HG03139 (cell line): ENCODE data around the gene IFNGR2.
A peak's percentile ranks its signal among the peaks of the same experiment; 100 is the strongest.
"Not testable (repeated sequence)": the region's sequence is repeated elsewhere in the genome, so short reads cannot be mapped to it uniquely, and the experiment has no call there.

Experiments used
- ATAC-seq: cut with Tn5 transposase; IDR thresholded peaks from one replicate; pipeline ENCODE4 v1.9.1; 2021; ENCODE audit not compliant: unreplicated experiment

IFNGR2 gene, protein sequence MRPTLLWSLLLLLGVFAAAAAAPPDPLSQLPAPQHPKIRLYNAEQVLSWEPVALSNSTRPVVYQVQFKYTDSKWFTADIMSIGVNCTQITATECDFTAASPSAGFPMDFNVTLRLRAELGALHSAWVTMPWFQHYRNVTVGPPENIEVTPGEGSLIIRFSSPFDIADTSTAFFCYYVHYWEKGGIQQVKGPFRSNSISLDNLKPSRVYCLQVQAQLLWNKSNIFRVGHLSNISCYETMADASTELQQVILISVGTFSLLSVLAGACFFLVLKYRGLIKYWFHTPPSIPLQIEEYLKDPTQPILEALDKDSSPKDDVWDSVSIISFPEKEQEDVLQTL

DNA sequence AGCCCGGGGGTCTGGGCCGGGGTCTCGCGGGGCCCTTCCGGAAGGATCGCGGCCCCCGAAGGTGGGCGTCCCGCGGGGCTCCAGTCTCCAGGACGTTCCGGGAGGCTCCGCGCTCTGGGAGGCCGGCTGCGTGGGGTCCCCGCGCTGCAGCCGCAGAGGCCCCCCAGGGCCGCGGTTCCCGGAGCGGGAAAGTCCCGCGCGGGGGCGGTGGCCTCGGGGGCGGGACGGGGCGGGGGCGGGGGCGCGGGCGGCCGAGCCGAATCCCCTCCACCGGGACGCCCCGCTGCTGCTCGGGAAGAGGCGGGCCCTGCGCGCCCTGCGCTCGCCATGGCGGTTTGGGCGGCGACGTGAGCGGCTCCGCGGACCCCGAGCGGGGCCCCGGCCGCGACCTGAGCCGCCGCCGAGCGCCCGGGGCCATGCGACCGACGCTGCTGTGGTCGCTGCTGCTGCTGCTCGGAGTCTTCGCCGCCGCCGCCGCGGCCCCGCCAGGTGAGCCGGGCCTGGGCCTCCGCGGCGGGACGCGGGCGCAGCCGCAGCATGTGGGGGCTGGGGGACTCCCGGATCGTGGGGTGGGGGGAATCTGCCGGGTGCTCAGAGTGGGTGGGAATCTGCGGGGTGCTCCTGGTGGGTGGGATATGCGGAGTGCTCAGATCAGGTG, at the start of gene IFNGR2:
Gene IFNGR2 (plus strand): TSS at position 286 of the 658 bp plus-strand sequence. CDS start 131 bp downstream, at position 417.
- ATAC-seq: no peak

GRCh38 chr21:33355355-33355754, 47.9 kb upstream of the IFNGR2 start:
- no peak for ATAC-seq

DNA sequence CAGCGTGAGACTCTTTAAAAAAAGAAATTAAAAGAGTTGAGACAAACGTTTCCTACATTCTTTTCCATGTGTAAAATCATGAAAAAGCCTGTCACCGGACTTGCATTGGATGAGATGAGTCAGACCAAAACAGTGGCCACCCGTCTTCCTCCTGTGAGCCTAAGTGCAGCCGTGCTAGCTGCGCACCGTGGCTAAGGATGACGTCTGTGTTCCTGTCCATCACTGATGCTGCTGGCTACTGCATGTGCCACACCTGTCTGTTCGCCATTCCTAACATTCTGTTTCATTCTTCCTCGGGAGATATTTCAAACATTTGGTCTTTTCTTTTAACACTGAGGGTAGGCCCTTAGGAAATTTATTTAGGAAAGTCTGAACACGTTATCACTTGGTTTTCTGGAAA, 47.2 kb upstream of the IFNGR2 start:
- ATAC-seq: no peak

GRCh38 chr21:33357177-33357576, 46.0 kb upstream of the IFNGR2 start:
- no peak for ATAC-seq

DNA sequence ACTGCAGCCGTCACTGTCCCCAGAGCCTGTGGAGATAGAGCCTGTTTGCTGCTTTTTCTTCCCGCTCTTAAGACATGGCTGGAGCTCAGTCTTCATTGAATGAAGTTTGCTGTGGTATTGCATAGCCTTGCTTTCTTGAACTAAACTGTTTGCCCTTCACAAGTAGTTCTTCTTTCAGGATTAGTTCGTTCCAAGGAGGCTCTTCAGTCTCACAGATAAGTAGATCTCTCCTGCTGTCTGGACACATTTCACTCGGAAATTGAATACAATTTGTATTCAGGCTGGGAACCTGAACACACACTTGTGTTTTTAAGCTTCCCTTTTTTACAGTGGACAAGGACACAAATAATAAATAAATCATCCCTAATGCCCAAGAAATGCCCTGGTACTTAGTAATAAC, 43.8 kb upstream of the IFNGR2 start:
- no peak for ATAC-seq

DNA sequence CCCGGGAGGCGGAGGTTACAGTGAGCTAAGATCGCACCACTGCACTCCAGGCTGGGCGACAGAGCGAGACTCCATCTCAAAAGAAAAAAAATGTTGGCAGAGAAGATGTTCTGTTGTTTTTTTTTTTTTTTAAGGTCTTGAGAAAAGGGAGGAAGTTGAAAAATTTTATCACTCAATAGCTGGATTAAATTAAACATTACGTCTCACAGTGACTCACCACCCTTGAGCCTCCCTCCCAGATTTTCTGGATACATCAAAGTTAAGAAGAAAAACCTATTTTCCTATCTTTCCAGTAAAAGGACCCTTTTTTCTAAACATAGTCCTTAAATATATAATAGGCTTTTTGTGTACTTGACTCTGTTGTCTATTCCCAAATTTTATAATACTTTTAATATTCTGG, 42.9 kb upstream of the IFNGR2 start:
- no peak for ATAC-seq

- no peak for ATAC-seq
These were observed 42.2 kb upstream of the IFNGR2 start for GRCh38 chr21:33360881-33361602.

- peak; percentile 59 for ATAC-seq
These were observed 41.1 kb upstream of the IFNGR2 start for GRCh38 chr21:33362044-33362555.

- not testable (repeated sequence) for ATAC-seq
These were observed 39.2 kb upstream of the IFNGR2 start for GRCh38 chr21:33363911-33364609.

- no peak for ATAC-seq
These were observed 38.4 kb upstream of the IFNGR2 start for GRCh38 chr21:33364830-33365229.

GRCh38 chr21:33367309-33367973, 35.8 kb upstream of the IFNGR2 start:
- ATAC-seq: no peak

DNA sequence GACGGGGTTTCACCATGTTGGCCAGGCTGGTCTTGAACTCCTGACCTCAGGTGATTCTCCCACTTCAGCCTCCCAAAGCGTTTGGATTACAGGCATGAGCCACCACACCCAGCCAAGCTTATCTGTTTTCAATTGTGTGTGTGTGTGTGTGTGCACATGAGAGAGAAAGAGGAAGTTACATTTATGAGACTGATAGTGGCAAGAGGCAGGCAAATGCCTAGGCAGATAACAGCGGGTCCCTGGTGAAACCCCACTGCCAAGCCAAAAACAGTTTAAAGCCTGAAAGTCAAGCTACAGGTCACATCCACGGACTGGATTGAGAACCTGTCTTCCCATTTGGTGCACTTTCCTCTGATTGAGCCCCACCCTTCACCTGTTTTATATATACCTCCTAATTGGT, 35.1 kb upstream of the IFNGR2 start:
- no peak for ATAC-seq

- no peak for ATAC-seq
These were observed 34.6 kb upstream of the IFNGR2 start for GRCh38 chr21:33368576-33368975.

- ATAC-seq: no peak
These were observed 33.6 kb upstream of the IFNGR2 start for GRCh38 chr21:33369586-33369985.

DNA sequence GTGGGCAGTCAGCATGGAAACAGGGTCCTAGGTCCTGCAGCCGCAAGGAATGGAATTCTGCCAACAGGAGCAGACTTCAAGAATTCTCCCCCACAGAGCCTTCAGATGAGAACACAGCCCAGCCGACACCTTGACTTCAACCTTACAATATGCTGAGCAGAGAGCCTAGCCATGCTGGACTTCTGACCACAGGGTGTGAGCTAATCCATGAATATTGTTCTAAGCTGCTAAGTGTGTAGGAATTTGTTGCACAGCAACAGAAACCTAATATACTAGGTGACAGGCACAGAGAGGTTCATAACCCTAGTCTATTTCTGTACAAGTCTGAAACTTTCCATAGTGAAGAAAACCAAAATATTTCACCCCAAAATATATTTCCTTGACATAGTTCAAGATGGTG, 32.9 kb upstream of the IFNGR2 start:
- no peak for ATAC-seq

DNA sequence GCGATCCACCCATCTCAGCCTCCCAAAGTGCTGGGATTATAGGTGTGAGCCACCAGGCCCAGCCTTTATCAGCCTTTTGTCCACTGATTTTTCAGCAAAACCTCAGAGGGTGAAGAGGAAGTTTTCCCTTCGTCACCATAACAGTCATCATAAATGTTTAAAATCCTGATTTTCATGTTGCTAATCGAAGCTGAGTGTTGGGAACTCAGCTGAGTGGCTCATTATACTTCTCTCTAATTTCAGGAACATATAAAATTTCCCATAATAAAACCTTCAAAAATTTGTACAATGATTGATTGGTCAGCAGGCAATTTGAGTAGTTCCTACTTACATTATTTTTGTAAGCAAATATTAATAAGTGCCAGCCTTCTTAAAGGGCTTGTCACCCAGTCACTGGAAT, 31.8 kb upstream of the IFNGR2 start:
- no peak for ATAC-seq

DNA sequence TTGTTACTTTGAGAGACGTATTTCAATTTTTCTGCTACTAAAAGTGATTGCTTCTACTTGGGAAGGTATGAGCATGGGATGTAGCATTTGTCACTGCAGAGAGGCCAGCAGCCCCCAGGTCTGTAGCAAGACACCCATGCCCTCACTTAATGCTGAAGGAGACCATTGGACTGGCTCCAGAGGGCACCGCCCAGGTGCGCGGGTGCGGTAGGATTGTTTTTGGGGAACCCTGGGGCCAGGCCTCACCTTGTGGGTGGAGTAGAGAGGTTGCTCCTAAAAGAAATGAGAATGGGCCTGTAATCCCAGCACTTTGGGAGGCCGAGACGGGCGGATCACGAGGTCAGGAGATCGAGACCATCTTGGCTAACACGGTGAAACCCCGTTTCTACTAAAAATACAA, 30.6 kb upstream of the IFNGR2 start:
- no peak for ATAC-seq

DNA sequence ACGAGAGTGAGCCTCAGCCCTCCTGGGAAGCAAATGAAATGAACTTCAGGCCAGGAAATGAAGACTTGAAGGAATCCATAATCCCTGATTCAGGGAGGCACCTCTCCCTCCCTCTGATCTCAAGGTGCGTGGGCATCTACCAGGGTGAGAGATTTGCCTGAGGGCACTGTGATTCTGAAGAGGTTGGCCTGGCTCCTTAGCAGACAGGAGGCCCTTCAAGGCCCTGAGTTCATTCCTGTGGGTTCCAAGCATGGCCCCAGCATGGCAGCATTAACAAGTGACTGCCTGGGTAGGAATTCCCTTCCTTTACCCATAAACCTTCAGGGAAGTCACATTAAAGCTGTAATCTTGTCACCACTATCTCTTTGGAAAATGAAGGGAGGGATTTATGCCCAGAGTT, 29.8 kb upstream of the IFNGR2 start:
- no peak for ATAC-seq

GRCh38 chr21:33374080-33374449, 29.1 kb upstream of the IFNGR2 start:
- ATAC-seq: no peak

GRCh38 chr21:33374450-33375096, 28.6 kb upstream of the IFNGR2 start:
- peak; percentile 51 for ATAC-seq
